HepG2 (cell line): Measurements from ENCODE around the gene CDT1. TPM values are rescaled to one million over a fixed set of nuclear protein-coding genes. Genes with fewer than 3 reads are reported as not detected.

Experiments used
- ARNTL ChIP-seq: sonication (generic); formaldehyde crosslinking; IDR thresholded peaks from 2 replicates; pipeline ENCODE4 v1.4.0; 2020; ENCODE audit warnings: mild to moderate bottlenecking, missing genetic modification reagents
- BRCA1 ChIP-seq: sonication (generic); formaldehyde crosslinking; IDR thresholded peaks from 2 replicates; pipeline ENCODE4 v1.4.0; 2020; ENCODE audit warnings: missing genetic modification reagents
- DMTF1 ChIP-seq: sonication (generic); formaldehyde crosslinking; IDR thresholded peaks from 2 replicates; pipeline ENCODE4 v1.4.0; 2020; ENCODE audit warnings: mild to moderate bottlenecking, missing genetic modification reagents
- GATAD1 ChIP-seq: IDR thresholded peaks from 2 replicates; pipeline ENCODE4 v1.6.1; 2016; ENCODE audit warnings: missing genetic modification reagents, missing compliant biosample characterization
- GRHL1 ChIP-seq: sonication (generic); formaldehyde crosslinking; conservative IDR thresholded peaks from 2 replicates; pipeline ENCODE4 v1.8.0; 2022; ENCODE audit warnings: missing genetic modification reagents
- HMGXB4 ChIP-seq, 2 experiments: sonication (generic) in 1 of 2; formaldehyde crosslinking in 1 of 2; IDR thresholded peaks; 2 replicates each; pipeline versions ENCODE4 v1.4.0 to v1.6.1; 2018 to 2020; ENCODE audit warnings: missing genetic modification reagents in 2 of 2, borderline replicate concordance in 1 of 2, low read depth in 1 of 2, mild to moderate bottlenecking in 1 of 2, missing biosample characterization in 1 of 2
- JUN ChIP-seq: sonication (generic); formaldehyde crosslinking; IDR thresholded peaks from 2 replicates; pipeline ENCODE4 v1.4.0; 2020; ENCODE audit warnings: mild to moderate bottlenecking, missing genetic modification reagents
- KLF12 ChIP-seq: sonication (generic); formaldehyde crosslinking; IDR thresholded peaks from 2 replicates; pipeline ENCODE4 v1.4.0; 2020; ENCODE audit warnings: missing genetic modification reagents, borderline replicate concordance
- MTF1 ChIP-seq: sonication (generic); formaldehyde crosslinking; IDR thresholded peaks from 2 replicates; pipeline ENCODE4 v1.5.0; 2020; ENCODE audit warnings: missing genetic modification reagents
- NAIF1 ChIP-seq: sonication (generic); formaldehyde crosslinking; IDR thresholded peaks from 2 replicates; pipeline ENCODE4 v1.5.0; 2020; ENCODE audit warnings: mild to moderate bottlenecking, missing genetic modification reagents, borderline replicate concordance
- NFYB ChIP-seq: sonication (generic); formaldehyde crosslinking; IDR thresholded peaks from 2 replicates; pipeline ENCODE4 v1.4.0; 2020; ENCODE audit warnings: missing genetic modification reagents
- REST ChIP-seq, 2 experiments: IDR thresholded peaks; 2 replicates each; pipeline ENCODE4 v1.6.1; 2011 to 2012; ENCODE audit warnings: low read length in 2 of 2, borderline replicate concordance in 1 of 2, low read depth in 1 of 2, mild to moderate bottlenecking in 1 of 2, moderate library complexity in 1 of 2
- SMYD3 ChIP-seq: sonication (generic); formaldehyde crosslinking; IDR thresholded peaks from 2 replicates; pipeline ENCODE4 v1.8.1; 2023; ENCODE audit warnings: mild to moderate bottlenecking, missing genetic modification reagents
- ZNF276 ChIP-seq: sonication (generic); formaldehyde crosslinking; IDR thresholded peaks from 2 replicates; pipeline ENCODE4 v1.4.0; 2020; ENCODE audit warnings: mild to moderate bottlenecking, low read depth, missing genetic modification reagents
- ZNF713 ChIP-seq: sonication (generic); formaldehyde crosslinking; IDR thresholded peaks from 2 replicates; pipeline ENCODE4 v1.4.0; 2020; ENCODE audit warnings: mild to moderate bottlenecking, missing genetic modification reagents
- ZNF749 ChIP-seq: sonication (generic); formaldehyde crosslinking; IDR thresholded peaks from 2 replicates; pipeline ENCODE4 v1.8.0; 2022; ENCODE audit warnings: mild to moderate bottlenecking, missing genetic modification reagents, moderate library complexity, borderline replicate concordance
- ZNF780A ChIP-seq: sonication (generic); formaldehyde crosslinking; IDR thresholded peaks from 2 replicates; pipeline ENCODE4 v1.8.0; 2022; ENCODE audit warnings: mild to moderate bottlenecking, missing genetic modification reagents, moderate library complexity
- ZNF839 ChIP-seq: sonication (generic); formaldehyde crosslinking; IDR thresholded peaks from 2 replicates; pipeline ENCODE4 v1.4.0; 2020; ENCODE audit warnings: missing genetic modification reagents, mild to moderate bottlenecking, borderline replicate concordance
- polyA plus RNA-seq, 8 experiments: library from polyadenylated mRNA; depleted of rRNA in 3 of 8; stranded (reverse) in 7 of 8; unstranded in 1 of 8; fragments of >200 nt; fragmentation: Illumina TruSeq in 4 of 8; extraction: Trizol in 4 of 8; gene quantifications; 2 replicates each; pipeline versions ENCODE4 v1.2.1 to v1.2.3, GENCODE V29; 2011 to 2016; ENCODE audit warnings: low read depth in 4 of 8, missing spikeins in 1 of 8, mixed read lengths in 1 of 8; ENCODE audit not compliant: insufficient read depth in 1 of 8
- total RNA-seq, 5 experiments: library from RNA; depleted of rRNA; stranded (reverse); fragments of >200 nt; fragmentation: Illumina TruSeq; extraction: Trizol; gene quantifications; 2 replicates each; pipeline ENCODE4 v1.2.3, GENCODE V29; 2016; ENCODE audit warnings: low read depth in 1 of 5

The CDT1 gene
- total and polyA plus RNA-seq, 2 of the 13 experiments (the other 11 are each of a cell fraction or from before 2014, with no cell fraction given) = 23.1 to 23.8 TPM

- TF ChIP-seq ZNF780A (CRISPR knock-in tag) (no peak), ZNF749 (no peak), SMYD3 (no peak), NFYB (CRISPR knock-in tag) (no peak), REST (IDR thresholded peaks at IDR 0.05; ENCODE audit: borderline replicate concordance in 1 of 2, low read depth in 1 of 2, low read length in 2 of 2) (peak in 1 of 2 experiments; percentile 50; a peak in 1 of 4 replicates), ARNTL (CRISPR knock-in tag) (no peak), GRHL1 (CRISPR knock-in tag) (no peak), ZNF839 (CRISPR knock-in tag) (no peak), DMTF1 (CRISPR knock-in tag) (no peak), ZNF713 (CRISPR knock-in tag) (no peak), BRCA1 (CRISPR knock-in tag) (no peak), GATAD1 (CRISPR knock-in tag) (peak; percentile 71), NAIF1 (CRISPR knock-in tag) (no peak), KLF12 (CRISPR knock-in tag) (peak; percentile 71; the same call in 1 of the 2 replicates), ZNF276 (CRISPR knock-in tag) (no peak), HMGXB4 (CRISPR knock-in tag; IDR thresholded peaks at IDR 0.05; ENCODE audit: borderline replicate concordance in 1 of 2, low read depth in 1 of 2) (peak in 1 of 2 experiments; percentile 83; a peak in 1 of 4 replicates), JUN (CRISPR knock-in tag) (no peak), MTF1 (no peak)
Observed at GRCh38 chr16:88763502-88764053, 40.0 kb upstream of the CDT1 start (continued).
